Inflammatory macrophage treated with lipopolysaccharide for 1 hour (primary cell): Measurements from ENCODE around the gene TMEM94.

ENCODE experiments used
- DNase-seq, 2 donors: peaks; one replicate each; pipeline ENCODE4 v3.0.0-alpha.2; 2020 to 2022

Gene TMEM94

GRCh38 chr17:75531721-75532072 is 75.3 kb downstream of the TMEM94 start:
- DNase-seq = no peak

DNA sequence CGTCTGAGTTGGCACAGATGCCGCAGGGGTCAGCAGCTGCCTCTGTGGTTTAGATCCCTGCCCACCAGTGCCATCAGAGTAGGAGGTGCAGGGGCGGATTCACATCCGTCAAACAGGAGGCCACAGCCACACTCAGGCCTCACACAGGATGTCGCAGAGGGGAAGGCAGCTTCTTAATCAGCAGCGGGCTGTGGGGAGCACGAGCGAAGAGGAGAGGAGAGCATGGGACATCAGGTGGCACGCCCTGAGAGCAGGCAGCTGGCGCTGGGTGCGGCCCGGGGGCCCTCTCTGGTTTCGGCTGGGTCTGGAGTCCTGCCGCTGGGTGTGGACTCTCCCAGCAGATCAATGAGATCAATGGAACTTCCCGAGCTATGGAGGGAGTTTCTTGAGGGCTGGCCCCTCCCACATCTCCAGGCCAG is 78.7 kb downstream of the TMEM94 start:
- DNase-seq = peak; percentile 44 to 79

DNA sequence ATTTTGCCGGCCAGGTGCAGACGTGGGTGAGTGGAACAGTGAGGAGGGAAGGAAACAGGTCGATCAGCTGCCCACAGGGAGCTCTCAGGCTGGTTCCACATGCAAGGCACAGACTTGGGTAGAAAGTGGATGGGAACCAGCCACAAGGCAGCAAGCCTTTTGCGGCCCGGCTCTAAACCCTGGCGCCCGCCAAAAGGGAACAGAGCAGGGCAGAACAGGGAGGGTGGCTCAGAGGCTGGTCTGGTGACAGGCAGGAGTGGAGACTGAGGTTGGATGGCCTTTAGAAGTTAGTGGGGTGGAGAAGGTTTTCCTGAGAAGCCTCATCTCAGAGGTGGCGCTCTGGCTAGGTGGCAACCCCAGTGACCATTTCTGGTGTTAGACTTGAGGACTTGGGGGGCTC is 79.4 kb downstream of the TMEM94 start:
- no peak for DNase-seq

DNA sequence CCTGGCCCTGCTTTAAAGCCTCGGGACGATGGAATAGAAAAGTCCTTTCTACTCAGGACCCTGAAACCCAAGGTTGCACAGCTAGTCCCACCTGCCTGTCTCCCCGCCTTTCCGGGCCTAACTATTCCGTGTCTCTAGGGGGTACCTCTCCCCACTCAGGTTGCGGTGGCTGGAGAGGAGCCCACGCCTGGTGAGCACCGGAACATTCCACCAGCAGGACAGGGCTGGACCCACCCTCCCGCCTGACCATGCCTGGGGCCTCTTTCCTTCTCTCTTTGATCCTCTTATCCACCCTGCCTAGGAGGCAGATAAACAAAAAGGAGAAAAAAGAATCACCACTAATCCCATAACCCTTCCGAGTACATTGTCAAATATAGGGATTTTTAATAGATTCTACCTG is 79.9 kb downstream of the TMEM94 start:
- DNase-seq = no peak

DNA sequence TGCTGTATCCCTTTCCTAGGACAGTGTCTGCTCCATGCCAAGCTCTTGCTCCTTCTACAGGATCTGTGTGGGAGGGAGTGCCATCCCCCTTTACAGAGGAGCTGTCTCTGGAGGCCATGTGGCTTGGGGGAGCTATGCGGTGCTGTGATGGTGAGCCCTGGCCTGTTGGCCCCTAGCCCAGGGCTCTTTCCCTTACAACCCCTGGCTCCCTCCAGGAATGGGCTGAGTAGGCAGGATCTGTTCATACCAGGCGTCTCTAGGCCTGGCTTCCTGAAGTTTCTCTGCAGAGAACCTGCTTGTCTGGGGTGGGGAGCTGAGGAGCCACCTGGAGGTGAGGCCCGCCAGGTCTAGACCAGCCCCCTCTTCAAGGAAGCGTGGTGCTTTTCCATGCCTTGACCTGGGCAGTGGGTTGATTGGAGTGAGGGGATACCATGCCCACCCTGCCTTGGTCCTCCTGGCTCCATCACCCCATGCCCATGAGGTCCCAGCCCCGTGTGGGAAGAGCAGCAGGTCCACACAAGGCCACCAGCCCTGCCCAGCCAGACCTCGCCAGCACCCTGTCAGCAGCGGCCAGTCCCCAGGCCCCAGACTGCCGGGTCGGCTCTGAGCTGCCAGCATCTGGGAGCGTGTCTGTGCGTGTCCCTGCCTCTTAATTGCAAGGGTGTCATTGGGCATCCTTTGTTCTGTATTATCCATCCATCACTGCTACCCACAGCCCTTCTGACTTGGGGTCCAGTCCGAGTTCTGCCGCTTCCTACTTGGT is 83.7 kb downstream of the TMEM94 start:
- DNase-seq = no peak

- DNase-seq = no peak
Observed at GRCh38 chr17:75540923-75541503, 84.6 kb downstream of the TMEM94 start.

DNA sequence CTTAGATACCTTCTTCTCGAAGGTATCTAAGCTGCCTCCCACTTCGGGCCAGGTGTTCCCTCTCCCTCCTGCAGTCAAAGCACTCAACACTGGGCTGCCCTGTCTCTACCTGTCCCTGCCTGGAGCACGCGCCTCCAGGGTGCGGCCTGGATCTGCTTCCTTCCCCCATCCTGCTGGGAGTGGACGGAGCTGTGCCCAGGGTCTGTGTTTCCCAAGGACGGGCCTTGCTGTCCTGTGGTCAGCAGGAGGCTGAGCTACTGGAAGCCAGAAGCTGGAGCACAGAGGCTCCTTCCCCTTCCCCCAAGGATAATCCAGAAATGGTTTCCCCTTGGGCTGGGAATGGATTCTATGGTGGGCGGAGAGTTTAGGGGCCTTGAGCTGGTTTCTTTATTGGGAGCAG is 85.8 kb downstream of the TMEM94 start:
- DNase-seq = no peak

DNA sequence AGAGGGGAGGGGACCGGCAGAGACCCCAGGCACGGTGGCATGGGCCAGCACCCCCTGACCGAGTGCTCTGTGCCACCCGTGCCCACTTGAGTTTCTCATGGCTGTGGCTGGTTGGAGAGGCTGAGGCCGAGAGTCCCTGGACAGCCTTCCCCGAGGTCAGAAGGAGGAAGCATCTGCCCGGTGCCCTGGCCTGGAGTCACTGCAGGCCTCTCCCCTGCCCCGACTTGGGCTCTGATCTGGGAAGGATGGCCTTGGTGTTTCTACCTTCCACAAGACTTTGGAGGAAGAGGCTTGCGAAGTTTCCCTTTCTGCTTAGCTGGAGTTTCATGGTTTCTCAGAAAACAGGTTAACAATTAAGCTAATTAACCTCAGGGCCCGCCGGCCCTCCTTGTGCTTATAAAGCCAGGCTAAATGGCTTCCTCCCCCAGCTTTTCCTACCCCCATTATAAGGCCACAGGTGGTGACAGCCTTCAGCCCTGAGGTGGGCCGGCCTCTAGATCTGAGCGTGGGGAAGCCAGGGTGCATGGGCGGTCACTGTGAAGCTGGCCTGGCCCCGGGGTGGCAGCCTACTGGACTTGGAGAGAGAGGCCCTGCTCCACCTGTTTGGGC is 86.4 kb downstream of the TMEM94 start:
- no peak for DNase-seq

- no peak for DNase-seq
Observed at GRCh38 chr17:75544250-75544649, 87.8 kb downstream of the TMEM94 start.

DNA sequence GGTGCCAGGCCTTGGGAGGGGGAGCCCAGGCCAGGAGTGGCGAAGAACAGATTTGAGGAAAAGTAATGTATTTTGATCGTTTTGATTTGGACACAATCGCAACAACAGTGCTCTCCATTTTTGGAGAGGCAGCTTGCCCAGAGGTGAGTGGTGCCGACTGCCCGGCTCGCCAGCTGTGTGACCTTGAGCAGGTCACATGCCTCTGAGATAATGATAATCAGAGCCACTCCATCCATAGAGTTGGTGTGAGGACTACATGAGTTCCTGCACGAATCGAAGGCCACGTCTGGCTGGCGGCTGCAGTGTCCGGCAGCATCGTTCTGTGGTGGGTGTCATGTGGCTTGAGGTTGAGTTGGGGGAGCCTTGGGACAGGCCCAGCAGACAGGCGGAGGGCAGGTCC is 89.7 kb downstream of the TMEM94 start:
- no peak for DNase-seq

- DNase-seq = no peak
Observed at GRCh38 chr17:75547091-75547490, 90.7 kb downstream of the TMEM94 start.

- DNase-seq = no peak
Observed at GRCh38 chr17:75548813-75549212, 92.4 kb downstream of the TMEM94 start.
